Renal cortex interstitium (tissue), 15 donors: ENCODE data around the gene HFM1. TPM values are rescaled to one million over a fixed set of nuclear protein-coding genes. Genes with fewer than 3 reads are reported as not detected.
"Not testable (repeated sequence)": the region's sequence is repeated elsewhere in the genome, so short reads cannot be mapped to it uniquely, and the experiment has no call there.

Experiments
- DNase-seq, 11 donors: peaks; one replicate each; pipeline ENCODE4 v3.0.0-alpha.2; 2013; ENCODE audit warnings: low read depth in 9 of 11, low spot score in 4 of 11; ENCODE audit errors: extremely low read depth in 1 of 11
- long read RNA-seq, 16 experiments: transcript quantifications; one replicate each; lab custom pipeline, GENCODE V29; 2026
- polyA plus RNA-seq, 3 donors: library from polyadenylated mRNA; unstranded; fragments of 120-200 nt; gene quantifications; one replicate each; pipeline ENCODE4 v1.2.1, GENCODE V29; 2013; ENCODE audit not compliant: insufficient read length in 3 of 3

The HFM1 gene
- polyA plus RNA-seq, result 10 to 100 TPM in 1 of 3 donors, 1 to 10 TPM in 2; 5.0 to 10.2 (median 8.2) TPM
- long read RNA-seq, donor 1, result 0 reads
- long read RNA-seq, donor 2, result 0 reads
- long read RNA-seq, donor 3, result 0 reads
- long read RNA-seq, donor 4, result 0 reads
- long read RNA-seq, donor 5, result 0 reads
- long read RNA-seq, donor 6, result 0 reads
- long read RNA-seq, donor 7, result 0 reads
- long read RNA-seq, donor 8, result 0 reads
- long read RNA-seq, donor 9, result 0 reads
- long read RNA-seq, donor 10, result 0 reads
- long read RNA-seq, donor 11, result 0 reads
- long read RNA-seq, donor 12, result 0 reads
- long read RNA-seq, donor 13, result 0 reads
- long read RNA-seq, donor 14, result 0 reads
- long read RNA-seq, donor 15, result 0 reads
- long read RNA-seq, donor 16, result 0 reads

GRCh38 chr1:91404151-91405012 is at the start of gene HFM1:
Gene HFM1, minus strand, starts transcription at chr1:91404837. Its CDS starts 3,755 bp downstream, at chr1:91401082.
- peak; percentile 72 to 89 (median 83) for DNase-seq

- DNase-seq, result no peak
These were observed 49.5 kb upstream of the HFM1 start for GRCh38 chr1:91454136-91454535.

- DNase-seq, result peak in 3 of 11 donors; percentile 16 to 33 (median 23)
These were observed 45.6 kb upstream of the HFM1 start for GRCh38 chr1:91450260-91450659.

- DNase-seq, result not testable (repeated sequence)
These were observed 43.1 kb upstream of the HFM1 start for GRCh38 chr1:91447782-91448181.

GRCh38 chr1:91441980-91442379 is 37.3 kb upstream of the HFM1 start:
- not testable (repeated sequence) for DNase-seq

- DNase-seq, result no peak
These were observed 36.2 kb upstream of the HFM1 start for GRCh38 chr1:91440847-91441246.

GRCh38 chr1:91439016-91439415 is 34.4 kb upstream of the HFM1 start:
- no peak for DNase-seq

- DNase-seq, result no peak
These were observed 23.7 kb upstream of the HFM1 start for GRCh38 chr1:91428182-91428798.

GRCh38 chr1:91427741-91428140 is 23.1 kb upstream of the HFM1 start:
- no peak for DNase-seq

GRCh38 chr1:91422523-91422922 is 17.9 kb upstream of the HFM1 start:
- not testable (repeated sequence) for DNase-seq

GRCh38 chr1:91412371-91412770 is 7.7 kb upstream of the HFM1 start:
- DNase-seq, result no peak

GRCh38 chr1:91406773-91407389 is 2.2 kb upstream of the HFM1 start:
- DNase-seq, result no peak

- DNase-seq, result peak in 2 of 11 donors; percentile 12 to 20
These were observed 2.6 kb downstream of the HFM1 start for GRCh38 chr1:91402023-91402422.

- no peak for DNase-seq
These were observed 4.4 kb downstream of the HFM1 start for GRCh38 chr1:91400133-91400725.

- DNase-seq, result no peak
These were observed 6.3 kb downstream of the HFM1 start for GRCh38 chr1:91398291-91398690.

GRCh38 chr1:91397605-91398004 is 7.0 kb downstream of the HFM1 start:
- no peak for DNase-seq

- no peak for DNase-seq
These were observed 11.6 kb downstream of the HFM1 start for GRCh38 chr1:91393042-91393441.

GRCh38 chr1:91386109-91386508 is 18.5 kb downstream of the HFM1 start:
- DNase-seq, result no peak

GRCh38 chr1:91383456-91383855 is 21.2 kb downstream of the HFM1 start:
- no peak for DNase-seq
